Heart right ventricle (tissue), 16 donors: ENCODE results near the gene DTX2. TPM values are rescaled to one million over a fixed set of nuclear protein-coding genes. Genes with fewer than 3 reads are reported as not detected.
"Not testable (repeated sequence)": the region's sequence is repeated elsewhere in the genome, so short reads cannot be mapped to it uniquely, and the experiment has no call there.

Experiments used
- ATAC-seq, 8 donors: fragments of 200-7000 bp; cut with Tn5 transposase; one replicate each; pipeline ENCODE4 v1.9.1; 2020; ENCODE audit warnings: mild to moderate bottlenecking in 8 of 8, moderate library complexity in 8 of 8, moderate number of reproducible peaks in 1 of 8
- DNase-seq, 2 donors: peaks; one replicate each; pipeline ENCODE4 v3.0.0-alpha.2; 2020
- H3K27ac ChIP-seq, 10 donors: fragments of 200-600 bp; sonication (generic) in 2 of 10; one replicate each; pipeline versions ENCODE4 v1.5.0 to v1.8.0; 2020 to 2022; ENCODE audit warnings: mild to moderate bottlenecking in 3 of 10
- H3K27me3 ChIP-seq, 7 donors: fragments of 200-600 bp; one replicate each; pipeline ENCODE4 v1.8.0; 2021 to 2022; ENCODE audit warnings: mild to moderate bottlenecking in 2 of 7
- H3K36me3 ChIP-seq, 9 donors: fragments of 200-600 bp; sonication (generic) in 1 of 9; one replicate each; pipeline versions ENCODE4 v1.5.0 to v1.8.0; 2020 to 2022; ENCODE audit warnings: mild to moderate bottlenecking in 2 of 9
- H3K4me1 ChIP-seq, 9 donors: fragments of 200-600 bp; sonication (generic) in 1 of 9; one replicate each; pipeline versions ENCODE4 v1.5.0 to v1.8.0; 2020 to 2022; ENCODE audit warnings: mild to moderate bottlenecking in 4 of 9
- H3K4me3 ChIP-seq, 10 donors: fragments of 200-600 bp; sonication (generic) in 2 of 10; one replicate each; pipeline versions ENCODE4 v1.5.0 to v1.8.0; 2020 to 2022; ENCODE audit warnings: mild to moderate bottlenecking in 7 of 10, moderate library complexity in 2 of 10
- H3K9me3 ChIP-seq, 11 donors: fragments of 200-600 bp in 10 of 11; sonication (generic) in 2 of 11; one replicate each; pipeline versions ENCODE4 v1.5.0 to v1.8.0; 2013 to 2022; ENCODE audit warnings: mild to moderate bottlenecking in 2 of 11, control low read depth in 1 of 11, moderate library complexity in 1 of 11
- WGBS, 2 donors: extraction: QIAGEN DNeasy Blood & Tissue Kit; methylation state at CpG; one replicate each; pipeline ENCODE4 v1.1.7; 2013; ENCODE audit warnings: inconsistent platforms in 1 of 2; 5-methylcytosine and 5-hydroxymethylcytosine counted together
- intact Hi-C, 10 donors: fragments of 100-400 bp; cut with DNase I; formaldehyde crosslinking; loops; one replicate each; pipeline versions ENCODE4 v1.11.1 to v1.14.2; 2022
- polyA plus RNA-seq, 2 donors: library from polyadenylated mRNA; stranded (reverse); fragments of 200-250 nt; gene quantifications; one replicate each; pipeline ENCODE4 v1.2.3, GENCODE V29; 2013
- total RNA-seq, 10 donors: library from RNA; stranded (reverse); fragmentation: NEBNext Ultra II Directional in 3 of 10; extraction: Animal tissue kit (Norgen Biotek cat#: 25700) in 3 of 10; gene quantifications; one replicate each; pipeline versions ENCODE4 v1.2.1 to v1.2.4, GENCODE V29; 2021 to 2023
- donor health status: Arrhythmogenic right ventricular cardiomyopathy.
- donor health status: ischemic (EF 13 %, LVEDD 7.1; RV severe dilation, severe dysfunction).
- donor health status: healthy with polysubstance abuse.
- donor health status: DM: no; HTN: yes; CAD: no.
- donor health status: DM: no; HTN: no; CAD: no.
- donor health status: ischemic (EF 25% LVEDD 6.9; RV normal size, moderate dysfunction).
- donor health status: ischemic (EF 25% LVEDD 5.7; RV mildly dilated, moderate dysfunction).
- donor health status: healthy.
- donor health status: DM: yes; HTN: yes; CAD: no.
- donor health status: Ischemic cardiomyopathy.
- donor health status: ischemic (EF 35%, LVEDD 5.7; RV mildly dilated, moderate dysfunction).
- donor health status: nonischemic (EF 11% LVEDD 7.7; RV severe dilation, severe dysfunction).
- donor health status: DM: yes; HTN: yes; CAD: no.
- donor health status: PGD.
- donor health status: ischemic (EF 29% LVEDD 5.4; RV normal size, mild dysfunction).
- donor health status: nonischemic (EF 23%, LVEDD 6.1; RV moderate dilation, normal function).

DTX2 gene
- total and polyA plus RNA-seq, 12 donors, result 5.8 to 23.4 (median 8.6) TPM

GRCh38 chr7:76480403-76481253 is 19.1 kb downstream of the DTX2 start:
- 92 to 94% methylated on average over 22 to 25 of the region's 29 CpGs for WGBS, 2 donors
- intact Hi-C loops, H3K4me3 ChIP-seq, H3K9me3 ChIP-seq, H3K27me3 ChIP-seq, H3K27ac ChIP-seq, ATAC-seq, DNase-seq, H3K4me1 ChIP-seq: not testable (repeated sequence)
- peaks cover 0 to 38% (median 0%) of the 10 kb centered on the region in 9 donors for H3K36me3 ChIP-seq

GRCh38 chr7:76482660-76483059 is 21.2 kb downstream of the DTX2 start:
- H3K4me1 ChIP-seq, intact Hi-C loops, ATAC-seq, DNase-seq, H3K9me3 ChIP-seq, H3K27me3 ChIP-seq, H3K27ac ChIP-seq, H3K4me3 ChIP-seq: not testable (repeated sequence)
- 96% methylated on average over 23 to 24 of the region's 24 CpGs for WGBS, 2 donors
- peaks cover 0 to 38% (median 0%) of the 10 kb centered on the region in 9 donors for H3K36me3 ChIP-seq

GRCh38 chr7:76483081-76483480 is 21.6 kb downstream of the DTX2 start:
- H3K27ac ChIP-seq, ATAC-seq, DNase-seq, H3K9me3 ChIP-seq, H3K4me1 ChIP-seq, intact Hi-C loops, H3K4me3 ChIP-seq, H3K27me3 ChIP-seq: not testable (repeated sequence)
- WGBS, 2 donors, result 90 to 94% methylated on average over 16 to 17 of the region's 17 CpGs
- peaks cover 0 to 38% (median 0%) of the 10 kb centered on the region in 9 donors for H3K36me3 ChIP-seq

- 81 to 89% methylated on average over 4 to 8 of the region's 12 CpGs for WGBS, 2 donors
- not testable (repeated sequence) for H3K4me1 ChIP-seq, DNase-seq
Observed at GRCh38 chr7:76484456-76484855, 22.9 kb downstream of the DTX2 start.

GRCh38 chr7:76485822-76486610 is 24.5 kb downstream of the DTX2 start:
- peak; percentile 29 to 83 (median 52) for ATAC-seq
- 44 to 66% methylated on average over 4 to 5 of the region's 20 CpGs for WGBS, 2 donors

More at GRCh38 chr7:76484456-76484855, 22.9 kb downstream of the DTX2 start:
- H3K9me3 ChIP-seq, intact Hi-C loops, H3K27ac ChIP-seq, H3K27me3 ChIP-seq, H3K4me3 ChIP-seq: not testable (repeated sequence)
- H3K36me3 ChIP-seq, result peaks cover 0 to 38% (median 0%) of the 10 kb centered on the region in 9 donors
- peak in 1 of 8 donors; percentile 36 for ATAC-seq

GRCh38 chr7:76486618-76487017 is 25.1 kb downstream of the DTX2 start:
- H3K4me1 ChIP-seq, intact Hi-C loops, H3K9me3 ChIP-seq, H3K27ac ChIP-seq, DNase-seq, H3K4me3 ChIP-seq, H3K27me3 ChIP-seq: not testable (repeated sequence)
- WGBS, 2 donors, result 50 to 53% methylated on average over 2 of the region's 5 CpGs
- peak in 7 of 8 donors; percentile 14 to 60 (median 46) for ATAC-seq
- H3K36me3 ChIP-seq, result peaks cover 0 to 23% (median 0%) of the 10 kb centered on the region in 9 donors

More at GRCh38 chr7:76485822-76486610, 24.5 kb downstream of the DTX2 start:
- intact Hi-C loops, H3K4me3 ChIP-seq, DNase-seq, H3K27ac ChIP-seq, H3K27me3 ChIP-seq, H3K9me3 ChIP-seq, H3K4me1 ChIP-seq: not testable (repeated sequence)
- peaks cover 0 to 29% (median 0%) of the 10 kb centered on the region in 9 donors for H3K36me3 ChIP-seq

- H3K9me3 ChIP-seq, result not testable (repeated sequence)
Observed at GRCh38 chr7:76487969-76488368, 26.5 kb downstream of the DTX2 start.

GRCh38 chr7:76492139-76492538 is 30.6 kb downstream of the DTX2 start:
- H3K4me3 ChIP-seq, H3K4me1 ChIP-seq, H3K9me3 ChIP-seq, H3K36me3 ChIP-seq, ATAC-seq, H3K27ac ChIP-seq, H3K27me3 ChIP-seq, intact Hi-C loops, DNase-seq: not testable (repeated sequence)
- 94 to 98% methylated on average over 4 to 5 of the region's 10 CpGs for WGBS, 2 donors

More at GRCh38 chr7:76487969-76488368, 26.5 kb downstream of the DTX2 start:
- H3K4me3 ChIP-seq, H3K27me3 ChIP-seq, H3K27ac ChIP-seq, H3K4me1 ChIP-seq, H3K36me3 ChIP-seq, DNase-seq, intact Hi-C loops: not testable (repeated sequence)
- 84 to 90% methylated on average over 4 to 5 of the region's 13 CpGs for WGBS, 2 donors
- peak in 2 of 8 donors; percentile 4 to 43 for ATAC-seq

GRCh38 chr7:76495717-76496116 is 34.2 kb downstream of the DTX2 start:
- H3K27me3 ChIP-seq, intact Hi-C loops, ATAC-seq, DNase-seq, H3K27ac ChIP-seq, H3K36me3 ChIP-seq, H3K4me1 ChIP-seq, H3K9me3 ChIP-seq, H3K4me3 ChIP-seq: not testable (repeated sequence)
- 88 to 97% methylated on average over 12 to 15 of the region's 16 CpGs for WGBS, 2 donors

- DNase-seq, H3K4me1 ChIP-seq, H3K9me3 ChIP-seq, H3K27ac ChIP-seq, H3K4me3 ChIP-seq, H3K27me3 ChIP-seq, intact Hi-C loops: not testable (repeated sequence)
- 87 to 90% methylated on average over 11 to 12 of the region's 27 CpGs for WGBS, 2 donors
- H3K36me3 ChIP-seq, result peaks cover 0 to 17% (median 0%) of the 10 kb centered on the region in 9 donors
- ATAC-seq, result peak in 1 of 8 donors; percentile 49
Observed at GRCh38 chr7:76497918-76498582, 36.5 kb downstream of the DTX2 start.
